GM06990 (cell line): ENCODE measurements around the gene SPI1.

Experiments used
- DNase-seq: peaks from one replicate; pipeline ENCODE4 v3.0.0-alpha.2; 2011; ENCODE audit not compliant: insufficient read length; ENCODE audit errors: extremely low read depth
- H3K27me3 ChIP-seq: replicated peaks from 2 replicates; pipeline ENCODE4 v1.6.0; 2011; ENCODE audit warnings: low read length; ENCODE audit not compliant: control insufficient read depth, insufficient read depth
- H3K36me3 ChIP-seq: 2 replicates; pipeline ENCODE4 v1.5.1; 2011; ENCODE audit warnings: low read length; ENCODE audit not compliant: control insufficient read depth, insufficient read depth
- H3K4me3 ChIP-seq: replicated peaks from 2 replicates; pipeline ENCODE4 v1.5.1; 2011; ENCODE audit warnings: low read depth, mild to moderate bottlenecking, control low read depth, low read length
- CTCF ChIP-seq: IDR thresholded peaks from 2 replicates; pipeline ENCODE4 v1.5.1; 2011; ENCODE audit warnings: low read length, control low read depth, mild to moderate bottlenecking, inconsistent platforms; ENCODE audit not compliant: insufficient read depth, poor library complexity, severe bottlenecking

The SPI1 gene

GRCh38 chr11:47360341-47360740 lies 18.0 kb downstream of the SPI1 start:
- peaks cover 11% of the 10 kb centered on the region for H3K36me3 ChIP-seq
- H3K27me3 ChIP-seq, result no peaks in the 10 kb centered on the region
- H3K4me3 ChIP-seq, result no peak overlapping the region
- DNase-seq, result no peak
- TF ChIP-seq CTCF, result no peak

- H3K36me3 ChIP-seq, result peaks cover 11% of the 10 kb centered on the region
- H3K27me3 ChIP-seq, result no peaks in the 10 kb centered on the region
- TF ChIP-seq CTCF, result no peak
- no peak overlapping the region for H3K4me3 ChIP-seq
- no peak for DNase-seq
These were observed 18.8 kb downstream of the SPI1 start for GRCh38 chr11:47359586-47359985.

- H3K27me3 ChIP-seq, result no peaks in the 10 kb centered on the region
- no peak for DNase-seq
- TF ChIP-seq CTCF, result no peak
- H3K4me3 ChIP-seq, result no peak overlapping the region
- H3K36me3 ChIP-seq, result peaks cover 9% of the 10 kb centered on the region
These were observed 19.2 kb downstream of the SPI1 start for GRCh38 chr11:47359162-47359561.

GRCh38 chr11:47358731-47359051 lies 19.7 kb downstream of the SPI1 start:
- TF ChIP-seq CTCF, result no peak

GRCh38 chr11:47357985-47358730 lies 20.2 kb downstream of the SPI1 start:
- Histone ChIP-seq H3K36me3 (peaks cover 9% of the 10 kb centered on the region), H3K4me3 (no peak overlapping the region), H3K27me3 (no peaks in the 10 kb centered on the region)
- no peak for TF ChIP-seq CTCF
- no peak for DNase-seq

More at GRCh38 chr11:47358731-47359051, 19.7 kb downstream of the SPI1 start:
- H3K27me3 ChIP-seq, result no peaks in the 10 kb centered on the region
- H3K4me3 ChIP-seq, result no peak overlapping the region
- H3K36me3 ChIP-seq, result peaks cover 9% of the 10 kb centered on the region
- DNase-seq, result no peak

- H3K36me3 ChIP-seq, result peaks cover 9% of the 10 kb centered on the region
These were observed 21.4 kb downstream of the SPI1 start for GRCh38 chr11:47356998-47357329.

More at GRCh38 chr11:47356998-47357329, 21.4 kb downstream of the SPI1 start:
- Histone ChIP-seq H3K4me3 (no peak overlapping the region), H3K27me3 (no peaks in the 10 kb centered on the region)
- no peak for TF ChIP-seq CTCF
- no peak for DNase-seq
